Trophoblast cell (in vitro differentiated cells and primary cell): ENCODE results near the gene LRRC74A.

Experiments used
- DNase-seq, 2 donors: peaks; one replicate each; pipeline ENCODE4 v3.0.0-alpha.2; 2016
- H2AFZ ChIP-seq: 2 replicates; pipeline ENCODE4 v1.6.1; 2013; ENCODE audit warnings: low read length, moderate library complexity, mild to moderate bottlenecking; ENCODE audit not compliant: insufficient read depth, poor library complexity
- H2AK5ac ChIP-seq: 2 replicates; pipeline ENCODE4 v1.6.1; 2013; ENCODE audit warnings: mild to moderate bottlenecking, low read length
- H2BK120ac ChIP-seq: 2 replicates; pipeline ENCODE4 v1.6.1; 2013; ENCODE audit warnings: low read length, mild to moderate bottlenecking, moderate library complexity; ENCODE audit not compliant: insufficient read depth, poor library complexity
- H2BK12ac ChIP-seq: 2 replicates; pipeline ENCODE4 v1.6.1; 2013; ENCODE audit warnings: mild to moderate bottlenecking, low read length, moderate library complexity
- H2BK5ac ChIP-seq: 2 replicates; pipeline ENCODE4 v1.6.1; 2013; ENCODE audit warnings: low read length, low read depth, moderate library complexity, mild to moderate bottlenecking; ENCODE audit not compliant: poor library complexity
- H3K14ac ChIP-seq: 2 replicates; pipeline ENCODE4 v1.6.1; 2013; ENCODE audit warnings: mild to moderate bottlenecking, low read length
- H3K18ac ChIP-seq: 2 replicates; pipeline ENCODE4 v1.6.1; 2013; ENCODE audit warnings: mild to moderate bottlenecking, low read length
- H3K23ac ChIP-seq: 2 replicates; pipeline ENCODE4 v1.6.1; 2013; ENCODE audit warnings: low read length
- H3K27ac ChIP-seq: 2 replicates; pipeline ENCODE4 v1.5.1; 2013; ENCODE audit warnings: low read depth, mild to moderate bottlenecking, inconsistent platforms, low read length, moderate library complexity
- H3K27me3 ChIP-seq: 2 replicates; pipeline ENCODE4 v1.6.1; 2013; ENCODE audit warnings: inconsistent platforms, mild to moderate bottlenecking, low read length, moderate library complexity; ENCODE audit not compliant: insufficient read depth
- H3K36me3 ChIP-seq, 2 experiments: 1 replicate in 1 of 2; 2 replicates in 1 of 2; pipeline ENCODE4 v1.6.1; 2013; ENCODE audit warnings: low read length in 2 of 2, mild to moderate bottlenecking in 2 of 2, moderate library complexity in 1 of 2; ENCODE audit not compliant: insufficient read depth in 2 of 2, control insufficient read depth in 1 of 2
- H3K4ac ChIP-seq: 2 replicates; pipeline ENCODE4 v1.6.1; 2013; ENCODE audit warnings: low read depth, mild to moderate bottlenecking, low read length, moderate library complexity
- H3K4me1 ChIP-seq, 2 experiments: 1 replicate in 1 of 2; 2 replicates in 1 of 2; pipeline ENCODE4 v1.6.1; 2013; ENCODE audit warnings: low read length in 2 of 2, mild to moderate bottlenecking in 2 of 2, moderate library complexity in 1 of 2; ENCODE audit not compliant: insufficient read depth in 2 of 2, control insufficient read depth in 1 of 2
- H3K4me2 ChIP-seq: 2 replicates; pipeline ENCODE4 v1.6.1; 2013; ENCODE audit warnings: inconsistent platforms, mild to moderate bottlenecking, low read length, moderate library complexity
- H3K4me3 ChIP-seq: 2 replicates; pipeline ENCODE4 v1.5.1; 2013; ENCODE audit warnings: mild to moderate bottlenecking, low read depth, low read length, inconsistent platforms
- H3K79me1 ChIP-seq: one replicate; pipeline ENCODE4 v1.6.1; 2013; ENCODE audit warnings: low read length
- H3K79me2 ChIP-seq: 2 replicates; pipeline ENCODE4 v1.6.1; 2013; ENCODE audit warnings: low read length, mild to moderate bottlenecking; ENCODE audit not compliant: control insufficient read depth, insufficient read depth, poor library complexity
- H3K9ac ChIP-seq: 2 replicates; pipeline ENCODE4 v1.6.1; 2013; ENCODE audit warnings: mild to moderate bottlenecking, low read length
- H3K9me3 ChIP-seq: 2 replicates; pipeline ENCODE4 v1.6.1; 2013; ENCODE audit warnings: low read depth, mild to moderate bottlenecking, control low read depth, inconsistent platforms, low read length; ENCODE audit not compliant: insufficient read depth
- H4K12ac ChIP-seq: 2 replicates; pipeline ENCODE4 v1.6.1; 2013; ENCODE audit warnings: low read depth, mild to moderate bottlenecking, low read length, moderate library complexity
- H4K8ac ChIP-seq: 2 replicates; pipeline ENCODE4 v1.6.1; 2013; ENCODE audit warnings: low read depth, mild to moderate bottlenecking, low read length, moderate library complexity
- H4K91ac ChIP-seq: one replicate; pipeline ENCODE4 v1.6.1; 2013; ENCODE audit warnings: low read depth, mild to moderate bottlenecking, low read length, moderate library complexity
- WGBS: extraction: QIAGEN DNeasy Blood & Tissue Kit; methylation state at CpG from one replicate; pipeline ENCODE4 v1.1.7; 2013; ENCODE audit warnings: missing lambda C conversion rate; ENCODE audit not compliant: insufficient read length, insufficient coverage; ENCODE audit errors: extremely low coverage; 5-methylcytosine and 5-hydroxymethylcytosine counted together

LRRC74A gene

DNA sequence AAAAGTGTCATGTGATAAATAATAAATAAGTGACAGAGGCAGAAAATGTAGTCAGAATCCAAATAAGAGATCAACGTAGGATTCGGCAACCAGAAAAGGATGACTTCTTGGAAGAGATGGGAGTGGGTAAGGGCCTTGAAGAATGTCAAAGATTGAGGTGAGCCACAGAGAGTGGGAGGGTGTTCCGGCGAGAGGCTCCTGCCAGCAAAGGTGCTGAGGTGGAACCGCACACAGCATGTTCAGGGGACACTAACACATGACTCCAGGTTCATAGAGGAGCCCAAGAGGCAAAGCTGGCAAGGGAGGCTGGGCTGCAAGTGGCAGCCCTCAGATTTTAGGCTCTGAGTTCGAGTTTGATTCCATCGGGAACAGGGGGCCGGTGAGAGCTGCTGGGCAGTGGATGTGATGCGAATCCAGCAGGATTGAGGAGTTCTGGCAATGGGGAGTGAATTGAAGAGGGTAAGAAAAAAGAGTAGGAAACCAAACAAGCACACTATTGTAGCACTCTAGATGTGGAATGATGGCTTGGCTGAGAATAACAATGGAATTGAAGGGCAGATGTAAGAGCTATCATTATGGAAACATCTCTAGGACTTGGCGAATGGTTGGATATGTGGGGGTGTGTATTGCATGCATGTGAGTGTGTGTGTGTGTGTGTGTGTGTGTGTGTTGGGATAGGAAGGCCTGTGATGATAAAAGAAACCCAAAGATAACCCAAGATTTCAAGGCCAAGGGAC, 36.5 kb downstream of the LRRC74A start:
- H3K27ac ChIP-seq, result no peak overlapping the region
- H3K27me3 ChIP-seq, result no peaks in the 10 kb centered on the region
- no peaks in the 10 kb centered on the region for H3K79me2 ChIP-seq
- H3K18ac ChIP-seq, result no peak overlapping the region
- no peak overlapping the region for H3K4me2 ChIP-seq
- H4K91ac ChIP-seq, result no peak overlapping the region
- no peak overlapping the region for H2AFZ ChIP-seq
- H2AK5ac ChIP-seq, result no peak overlapping the region
- no peak overlapping the region for H2BK12ac ChIP-seq
- H3K36me3 ChIP-seq, result no peaks in the 10 kb centered on the region
- H2BK5ac ChIP-seq, result no peak overlapping the region
- no peak overlapping the region for H3K23ac ChIP-seq
- WGBS, result no CpG with 5 or more reads among the region's 10 CpGs
- no peak for DNase-seq
- H2BK120ac ChIP-seq, result no peak overlapping the region
- no peaks in the 10 kb centered on the region for H3K79me1 ChIP-seq
- no peak overlapping the region for H3K9ac ChIP-seq
- H3K4me1 ChIP-seq, result peaks cover 4 to 8% of the 10 kb centered on the region in 2 experiments
- no peaks in the 10 kb centered on the region for H3K9me3 ChIP-seq
- no peak overlapping the region for H4K12ac ChIP-seq
- H3K14ac ChIP-seq, result no peak overlapping the region
- no peak overlapping the region for H4K8ac ChIP-seq
- H3K4ac ChIP-seq, result no peak overlapping the region
- no peak overlapping the region for H3K4me3 ChIP-seq

DNA sequence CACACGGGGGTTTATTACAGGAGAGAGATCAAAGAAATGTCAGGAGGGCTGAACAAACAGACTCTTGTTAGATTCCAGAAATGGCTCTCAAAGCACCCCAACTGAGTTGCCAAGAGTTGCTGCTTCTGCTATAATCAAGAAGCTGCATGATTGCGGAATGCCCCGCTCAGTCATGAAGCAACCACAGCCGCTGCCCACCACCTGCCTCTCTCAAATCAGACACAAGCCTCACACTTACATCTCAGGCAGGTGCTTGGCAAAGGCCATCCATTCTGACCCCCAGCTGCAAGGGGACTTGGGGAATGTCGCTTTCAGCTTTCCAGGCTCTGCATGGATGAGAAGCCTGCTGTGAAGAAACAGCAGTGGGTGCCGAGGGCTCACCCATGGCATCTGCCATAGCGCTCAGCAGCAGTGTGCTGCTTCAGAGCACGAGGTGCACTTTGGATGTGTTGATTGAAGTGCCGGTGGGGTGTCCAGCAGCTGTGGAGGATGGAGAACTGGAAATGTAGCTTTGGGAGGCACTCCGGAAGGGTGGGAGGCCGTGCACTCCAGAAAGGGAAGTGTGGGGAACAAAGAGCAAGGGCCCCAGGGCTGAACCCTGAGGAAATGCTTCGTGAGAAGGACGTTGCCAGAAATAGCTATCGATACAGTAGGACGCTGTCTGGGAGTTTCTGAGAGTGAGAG, 37.7 kb downstream of the LRRC74A start:
- H3K79me2 ChIP-seq, result no peaks in the 10 kb centered on the region
- no peaks in the 10 kb centered on the region for H3K79me1 ChIP-seq
- H3K4me1 ChIP-seq, result peaks cover 4 to 8% of the 10 kb centered on the region in 2 experiments
- no peak overlapping the region for H4K8ac ChIP-seq
- no peak overlapping the region for H2AFZ ChIP-seq
- no peak overlapping the region for H2AK5ac ChIP-seq
- H3K4ac ChIP-seq, result no peak overlapping the region
- no peak overlapping the region for H3K4me2 ChIP-seq
- no peak overlapping the region for H2BK5ac ChIP-seq
- H3K18ac ChIP-seq, result no peak overlapping the region
- no peak overlapping the region for H4K91ac ChIP-seq
- H3K9ac ChIP-seq, result no peak overlapping the region
- H3K36me3 ChIP-seq, result no peaks in the 10 kb centered on the region
- no peak overlapping the region for H3K14ac ChIP-seq
- no peak overlapping the region for H4K12ac ChIP-seq
- H2BK12ac ChIP-seq, result no peak overlapping the region
- no peaks in the 10 kb centered on the region for H3K27me3 ChIP-seq
- H3K4me3 ChIP-seq, result no peak overlapping the region
- H3K27ac ChIP-seq, result no peak overlapping the region
- no peaks in the 10 kb centered on the region for H3K9me3 ChIP-seq
- H3K23ac ChIP-seq, result no peak overlapping the region
- no peak overlapping the region for H2BK120ac ChIP-seq
- no CpG with 5 or more reads among the region's 15 CpGs for WGBS
- DNase-seq, result peak in 1 of 2 donors; percentile 25

DNA sequence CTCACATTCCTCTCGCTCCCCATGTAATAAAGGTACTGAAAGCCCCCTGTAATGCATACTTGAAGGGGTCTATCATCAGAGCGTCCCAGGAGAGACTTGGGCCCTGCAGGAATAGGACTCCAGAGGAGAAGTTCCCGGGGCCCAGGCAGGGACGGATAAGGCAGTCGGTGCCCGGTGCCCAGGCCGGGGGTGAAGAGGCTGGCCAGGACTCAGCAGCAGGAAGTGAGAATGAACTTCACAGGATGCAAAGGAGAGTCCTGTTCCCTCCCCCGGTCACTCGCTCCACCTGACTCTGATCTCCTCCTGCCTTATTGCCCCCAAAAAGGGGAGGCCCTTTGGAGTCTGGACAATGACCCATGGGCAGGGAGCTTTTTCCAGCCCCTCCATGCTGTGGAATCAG, 40.2 kb downstream of the LRRC74A start:
- no peak overlapping the region for H3K18ac ChIP-seq

DNA sequence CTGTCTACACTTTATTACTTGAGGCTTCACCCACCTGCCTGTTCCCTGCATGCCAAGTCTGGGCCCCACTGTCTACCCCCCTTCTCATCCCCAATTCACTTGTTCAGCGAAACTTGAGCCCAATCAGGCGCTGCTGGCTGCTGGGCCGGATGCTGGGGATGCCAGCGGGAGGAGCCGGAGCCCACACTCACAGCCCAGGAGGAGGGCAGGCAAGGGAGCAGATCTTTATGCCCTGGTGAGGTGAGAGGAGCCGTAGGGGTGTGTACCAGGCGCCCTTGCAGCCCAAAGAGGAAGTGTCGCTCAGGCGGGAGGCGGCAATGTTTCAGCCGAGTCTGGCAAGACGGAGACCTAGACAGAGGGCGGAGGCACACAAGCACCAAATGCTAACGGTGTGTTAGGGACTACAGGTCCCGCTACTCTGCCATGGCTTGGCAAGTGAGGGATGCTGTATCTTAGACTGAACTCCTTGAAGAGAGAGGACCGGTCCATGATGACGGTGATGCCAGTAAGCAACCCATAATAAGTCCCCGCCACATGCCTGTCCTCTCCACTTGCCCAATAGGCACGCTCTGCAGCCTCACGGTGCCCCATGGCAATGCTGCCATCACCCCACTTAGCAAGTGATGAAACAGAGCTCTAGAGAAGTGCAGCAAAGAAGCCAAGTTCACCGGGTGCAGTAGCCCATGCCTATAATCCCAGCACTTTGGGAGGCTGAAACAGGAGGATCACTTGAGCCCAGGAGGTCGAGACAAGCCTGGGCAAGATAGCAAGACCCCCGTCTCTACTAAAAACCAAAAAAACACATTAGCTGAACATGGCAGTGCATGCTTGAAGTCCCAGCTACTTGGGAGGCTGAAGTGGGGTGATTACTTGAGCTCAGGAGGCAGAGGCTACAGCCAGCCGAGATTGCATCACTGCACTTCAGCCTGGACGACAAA, 41.6 kb downstream of the LRRC74A start:
- Histone ChIP-seq H3K79me1 (no peaks in the 10 kb centered on the region), H4K12ac (no peak overlapping the region), H3K27me3 (no peaks in the 10 kb centered on the region), H3K18ac (no peak overlapping the region), H2AFZ (no peak overlapping the region), H2BK12ac (no peak overlapping the region), H2BK5ac (no peak overlapping the region), H3K36me3 (no peaks in the 10 kb centered on the region), H3K4ac (no peak overlapping the region), H3K79me2 (no peaks in the 10 kb centered on the region), H4K8ac (no peak overlapping the region), H3K27ac (no peak overlapping the region), H3K23ac (no peak overlapping the region), H3K9ac (no peak overlapping the region), H3K4me3 (no peak overlapping the region), H3K4me2 (no peak overlapping the region), H3K9me3 (no peaks in the 10 kb centered on the region), H2AK5ac (no peak overlapping the region), H2BK120ac (no peak overlapping the region), H3K14ac (no peak overlapping the region), H4K91ac (no peak overlapping the region), H3K4me1 (no peaks in the 10 kb centered on the region)
- DNase-seq, result no peak
- WGBS, result no CpG with 5 or more reads among the region's 25 CpGs

More for the DNA sequence above, 40.2 kb downstream of the LRRC74A start:
- H3K9ac ChIP-seq, result no peak overlapping the region
- H3K4me3 ChIP-seq, result no peak overlapping the region
- no peaks in the 10 kb centered on the region for H3K36me3 ChIP-seq
- H3K27me3 ChIP-seq, result no peaks in the 10 kb centered on the region
- no peak overlapping the region for H2BK120ac ChIP-seq
- H3K9me3 ChIP-seq, result no peaks in the 10 kb centered on the region
- no peak for DNase-seq
- H3K79me1 ChIP-seq, result no peaks in the 10 kb centered on the region
- no peak overlapping the region for H3K4me2 ChIP-seq
- no peak overlapping the region for H2AK5ac ChIP-seq
- no peak overlapping the region for H4K8ac ChIP-seq
- H4K12ac ChIP-seq, result no peak overlapping the region
- H3K79me2 ChIP-seq, result no peaks in the 10 kb centered on the region
- H3K23ac ChIP-seq, result no peak overlapping the region
- no peak overlapping the region for H2AFZ ChIP-seq
- WGBS, result no CpG with 5 or more reads among the region's 9 CpGs
- H3K14ac ChIP-seq, result no peak overlapping the region
- no peak overlapping the region for H3K4ac ChIP-seq
- no peak overlapping the region for H4K91ac ChIP-seq
- H3K27ac ChIP-seq, result no peak overlapping the region
- no peak overlapping the region for H2BK5ac ChIP-seq
- peaks cover 4 to 8% of the 10 kb centered on the region in 2 experiments for H3K4me1 ChIP-seq
- no peak overlapping the region for H2BK12ac ChIP-seq
